Measurements from ENCODE around the gene TBP.

Gene TBP

GRCh38 chr6:170584954-170585498, 30.9 kb downstream of the TBP start:
- no CpG with 5 or more reads among the region's 6 CpGs for WGBS (ENCODE audit: extremely low coverage, insufficient coverage, insufficient read length)

GRCh38 chr6:170590725-170591124, 36.6 kb downstream of the TBP start:
- H3K4me2 ChIP-seq (ENCODE audit: low read length), result no peak overlapping the region
- no peak overlapping the region for H3K14ac ChIP-seq (ENCODE audit: low read length)
- H2AK5ac ChIP-seq (ENCODE audit: low read length), result no peak overlapping the region
- no peak overlapping the region for H4K8ac ChIP-seq (ENCODE audit: low read depth, low read length)
- H3K79me2 ChIP-seq (ENCODE audit: control insufficient read depth, insufficient read depth, low read length, poor library complexity), result no peaks in the 10 kb centered on the region
- no peak for DNase-seq
- H3K4me1 ChIP-seq (ENCODE audit: control insufficient read depth in 1 of 2, insufficient read depth in 2 of 2, low read length in 2 of 2), result peaks cover 4 to 5% of the 10 kb centered on the region in 2 experiments
- no peak overlapping the region for H2BK120ac ChIP-seq (ENCODE audit: insufficient read depth, low read length, poor library complexity)
- no CpG with 5 or more reads among the region's 1 CpG for WGBS (ENCODE audit: extremely low coverage, insufficient coverage, insufficient read length)
- peaks cover 0 to 2% of the 10 kb centered on the region in 2 experiments for H3K36me3 ChIP-seq (ENCODE audit: control insufficient read depth in 1 of 2, insufficient read depth in 2 of 2, low read length in 2 of 2)
- H2BK12ac ChIP-seq (ENCODE audit: low read length), result no peak overlapping the region
- no peak overlapping the region for H3K4me3 ChIP-seq (ENCODE audit: low read depth, low read length)
- no peak overlapping the region for H3K18ac ChIP-seq (ENCODE audit: low read length)
- no peaks in the 10 kb centered on the region for H3K79me1 ChIP-seq (ENCODE audit: low read length)
- no peak overlapping the region for H3K4ac ChIP-seq (ENCODE audit: low read depth, low read length)
- H2BK5ac ChIP-seq (ENCODE audit: low read depth, low read length, poor library complexity), result no peak overlapping the region
- no peak overlapping the region for H3K27ac ChIP-seq (ENCODE audit: low read depth, low read length)
- no peak overlapping the region for H3K23ac ChIP-seq (ENCODE audit: low read length)
- no peak overlapping the region for H4K12ac ChIP-seq (ENCODE audit: low read depth, low read length)
- H3K9ac ChIP-seq (ENCODE audit: low read length), result no peak overlapping the region
- H2AFZ ChIP-seq (ENCODE audit: insufficient read depth, low read length, poor library complexity), result no peak overlapping the region
- H3K27me3 ChIP-seq (ENCODE audit: insufficient read depth, low read length), result no peaks in the 10 kb centered on the region
- peaks cover 4% of the 10 kb centered on the region for H3K9me3 ChIP-seq (ENCODE audit: insufficient read depth, low read depth, low read length)
- no peak overlapping the region for H4K91ac ChIP-seq (ENCODE audit: low read depth, low read length)

More at GRCh38 chr6:170584954-170585498, 30.9 kb downstream of the TBP start:
- Histone ChIP-seq H3K4ac (ENCODE audit: low read depth, low read length) (peak overlapping the region; percentile 92), H3K27me3 (ENCODE audit: insufficient read depth, low read length) (no peaks in the 10 kb centered on the region), H3K4me3 (ENCODE audit: low read depth, low read length) (peak overlapping the region; percentile 98), H2BK12ac (ENCODE audit: low read length) (peak overlapping the region; percentile 93), H3K4me2 (ENCODE audit: low read length) (peak overlapping the region; percentile 93), H4K12ac (ENCODE audit: low read depth, low read length) (peak overlapping the region; percentile 93), H3K4me1 (ENCODE audit: control insufficient read depth in 1 of 2, insufficient read depth in 2 of 2, low read length in 2 of 2) (peaks cover 4 to 7% of the 10 kb centered on the region in 2 experiments), H2BK120ac (ENCODE audit: insufficient read depth, low read length, poor library complexity) (peak overlapping the region; percentile 93), H3K27ac (ENCODE audit: low read depth, low read length) (peak overlapping the region; percentile 96), H3K79me2 (ENCODE audit: control insufficient read depth, insufficient read depth, low read length, poor library complexity) (peaks cover 8% of the 10 kb centered on the region), H3K9ac (ENCODE audit: low read length) (peak overlapping the region; percentile 92), H3K36me3 (ENCODE audit: control insufficient read depth in 1 of 2, insufficient read depth in 2 of 2, low read length in 2 of 2) (peaks cover 4 to 13% of the 10 kb centered on the region in 2 experiments), H3K9me3 (ENCODE audit: insufficient read depth, low read depth, low read length) (no peaks in the 10 kb centered on the region), H3K23ac (ENCODE audit: low read length) (no peak overlapping the region), H2BK5ac (ENCODE audit: low read depth, low read length, poor library complexity) (peak overlapping the region; percentile 94), H4K8ac (ENCODE audit: low read depth, low read length) (peak overlapping the region; percentile 96), H2AFZ (ENCODE audit: insufficient read depth, low read length, poor library complexity) (peak overlapping the region; percentile 97), H3K79me1 (ENCODE audit: low read length) (peaks cover 9% of the 10 kb centered on the region), H4K91ac (ENCODE audit: low read depth, low read length) (peak overlapping the region; percentile 95), H2AK5ac (ENCODE audit: low read length) (peak overlapping the region; percentile 88), H3K18ac (ENCODE audit: low read length) (peak overlapping the region; percentile 93), H3K14ac (ENCODE audit: low read length) (peak overlapping the region; percentile 97)
- peak in 1 of 2 donors; percentile 42 for DNase-seq

DNA sequence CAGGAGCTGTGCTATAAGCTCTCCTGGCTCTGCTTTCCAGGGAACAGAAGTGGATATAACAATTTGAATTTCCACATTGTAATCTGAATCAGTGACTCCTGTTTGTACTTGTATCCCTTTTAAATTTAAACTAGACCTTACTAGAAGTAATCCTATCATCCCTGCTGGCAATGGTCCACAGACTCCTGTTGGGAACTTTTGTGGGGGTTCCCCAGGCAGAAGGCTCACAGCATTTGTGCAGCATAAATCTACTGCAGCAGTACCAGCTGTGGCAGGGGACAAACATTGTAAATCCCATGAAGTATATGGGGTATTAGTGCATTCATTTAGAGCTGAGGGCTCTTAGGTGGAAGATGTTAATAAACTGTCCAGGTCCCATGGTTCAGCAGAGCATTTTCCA, 42.3 kb downstream of the TBP start:
- H2BK120ac ChIP-seq (ENCODE audit: insufficient read depth, low read length, poor library complexity), result no peak overlapping the region
- H3K9me3 ChIP-seq (ENCODE audit: insufficient read depth, low read depth, low read length), result peaks cover 2% of the 10 kb centered on the region
- no peak overlapping the region for H3K4me2 ChIP-seq (ENCODE audit: low read length)
- no peak overlapping the region for H4K91ac ChIP-seq (ENCODE audit: low read depth, low read length)
- H3K4ac ChIP-seq (ENCODE audit: low read depth, low read length), result no peak overlapping the region
- H3K27me3 ChIP-seq (ENCODE audit: insufficient read depth, low read length), result no peaks in the 10 kb centered on the region
- no peak overlapping the region for H2BK12ac ChIP-seq (ENCODE audit: low read length)
- no peak overlapping the region for H3K14ac ChIP-seq (ENCODE audit: low read length)
- no peak overlapping the region for H3K23ac ChIP-seq (ENCODE audit: low read length)
- H2AFZ ChIP-seq (ENCODE audit: insufficient read depth, low read length, poor library complexity), result no peak overlapping the region
- no peaks in the 10 kb centered on the region for H3K4me1 ChIP-seq (ENCODE audit: control insufficient read depth in 1 of 2, insufficient read depth in 2 of 2, low read length in 2 of 2)
- H3K18ac ChIP-seq (ENCODE audit: low read length), result no peak overlapping the region
- H3K79me1 ChIP-seq (ENCODE audit: low read length), result no peaks in the 10 kb centered on the region
- no peak overlapping the region for H3K27ac ChIP-seq (ENCODE audit: low read depth, low read length)
- H3K9ac ChIP-seq (ENCODE audit: low read length), result no peak overlapping the region
- H4K8ac ChIP-seq (ENCODE audit: low read depth, low read length), result no peak overlapping the region
- no peaks in the 10 kb centered on the region for H3K79me2 ChIP-seq (ENCODE audit: control insufficient read depth, insufficient read depth, low read length, poor library complexity)
- H3K4me3 ChIP-seq (ENCODE audit: low read depth, low read length), result no peak overlapping the region
- no peak overlapping the region for H2AK5ac ChIP-seq (ENCODE audit: low read length)
- no peak overlapping the region for H2BK5ac ChIP-seq (ENCODE audit: low read depth, low read length, poor library complexity)
- DNase-seq, result no peak
- H4K12ac ChIP-seq (ENCODE audit: low read depth, low read length), result no peak overlapping the region
- H3K36me3 ChIP-seq (ENCODE audit: control insufficient read depth in 1 of 2, insufficient read depth in 2 of 2, low read length in 2 of 2), result no peaks in the 10 kb centered on the region

DNA sequence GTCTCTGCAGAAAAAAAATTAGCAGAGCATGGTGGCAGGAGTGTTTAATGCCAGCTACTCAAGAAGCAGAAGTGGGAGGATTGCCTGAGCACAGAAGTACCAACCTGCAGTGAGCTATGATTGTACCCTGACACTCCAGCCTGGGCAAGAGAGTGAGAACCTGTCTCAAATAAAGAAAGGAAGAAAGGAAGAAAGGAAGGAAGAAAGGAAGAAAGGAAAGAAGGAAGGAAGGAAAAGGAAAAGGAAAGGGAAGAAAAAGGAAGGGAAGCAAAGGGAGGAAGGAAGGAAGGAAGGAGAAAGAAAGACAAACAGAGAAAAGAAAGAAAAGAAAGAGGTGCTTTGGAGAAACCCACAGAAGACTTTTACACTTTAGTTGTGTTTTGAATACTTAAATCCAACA, 43.1 kb downstream of the TBP start:
- H3K14ac ChIP-seq (ENCODE audit: low read length), result no peak overlapping the region
- no peak overlapping the region for H3K4me3 ChIP-seq (ENCODE audit: low read depth, low read length)
- H3K9me3 ChIP-seq (ENCODE audit: insufficient read depth, low read depth, low read length), result peaks cover 2% of the 10 kb centered on the region
- no peaks in the 10 kb centered on the region for H3K79me2 ChIP-seq (ENCODE audit: control insufficient read depth, insufficient read depth, low read length, poor library complexity)
- no peak overlapping the region for H3K27ac ChIP-seq (ENCODE audit: low read depth, low read length)
- no peak overlapping the region for H2AFZ ChIP-seq (ENCODE audit: insufficient read depth, low read length, poor library complexity)
- no peaks in the 10 kb centered on the region for H3K27me3 ChIP-seq (ENCODE audit: insufficient read depth, low read length)
- H4K12ac ChIP-seq (ENCODE audit: low read depth, low read length), result no peak overlapping the region
- no peak overlapping the region for H2BK120ac ChIP-seq (ENCODE audit: insufficient read depth, low read length, poor library complexity)
- H3K9ac ChIP-seq (ENCODE audit: low read length), result no peak overlapping the region
- H3K36me3 ChIP-seq (ENCODE audit: control insufficient read depth in 1 of 2, insufficient read depth in 2 of 2, low read length in 2 of 2), result no peaks in the 10 kb centered on the region
- no peak overlapping the region for H4K91ac ChIP-seq (ENCODE audit: low read depth, low read length)
- no peak overlapping the region for H3K4ac ChIP-seq (ENCODE audit: low read depth, low read length)
- no peak overlapping the region for H4K8ac ChIP-seq (ENCODE audit: low read depth, low read length)
- no peak overlapping the region for H3K18ac ChIP-seq (ENCODE audit: low read length)
- H2BK5ac ChIP-seq (ENCODE audit: low read depth, low read length, poor library complexity), result no peak overlapping the region
- no peak overlapping the region for H2BK12ac ChIP-seq (ENCODE audit: low read length)
- DNase-seq, result no peak
- H3K23ac ChIP-seq (ENCODE audit: low read length), result no peak overlapping the region
- H2AK5ac ChIP-seq (ENCODE audit: low read length), result no peak overlapping the region
- no peaks in the 10 kb centered on the region for H3K4me1 ChIP-seq (ENCODE audit: control insufficient read depth in 1 of 2, insufficient read depth in 2 of 2, low read length in 2 of 2)
- no peaks in the 10 kb centered on the region for H3K79me1 ChIP-seq (ENCODE audit: low read length)
- H3K4me2 ChIP-seq (ENCODE audit: low read length), result no peak overlapping the region
